NCI-H1694 (cell line): Measurements from ENCODE around the gene MAP2K6.

ENCODE experiments used
- DNase-seq: peaks from one replicate; lab custom pipeline; 2025; lab: John Stamatoyannopoulos, UW

Gene MAP2K6

DNA sequence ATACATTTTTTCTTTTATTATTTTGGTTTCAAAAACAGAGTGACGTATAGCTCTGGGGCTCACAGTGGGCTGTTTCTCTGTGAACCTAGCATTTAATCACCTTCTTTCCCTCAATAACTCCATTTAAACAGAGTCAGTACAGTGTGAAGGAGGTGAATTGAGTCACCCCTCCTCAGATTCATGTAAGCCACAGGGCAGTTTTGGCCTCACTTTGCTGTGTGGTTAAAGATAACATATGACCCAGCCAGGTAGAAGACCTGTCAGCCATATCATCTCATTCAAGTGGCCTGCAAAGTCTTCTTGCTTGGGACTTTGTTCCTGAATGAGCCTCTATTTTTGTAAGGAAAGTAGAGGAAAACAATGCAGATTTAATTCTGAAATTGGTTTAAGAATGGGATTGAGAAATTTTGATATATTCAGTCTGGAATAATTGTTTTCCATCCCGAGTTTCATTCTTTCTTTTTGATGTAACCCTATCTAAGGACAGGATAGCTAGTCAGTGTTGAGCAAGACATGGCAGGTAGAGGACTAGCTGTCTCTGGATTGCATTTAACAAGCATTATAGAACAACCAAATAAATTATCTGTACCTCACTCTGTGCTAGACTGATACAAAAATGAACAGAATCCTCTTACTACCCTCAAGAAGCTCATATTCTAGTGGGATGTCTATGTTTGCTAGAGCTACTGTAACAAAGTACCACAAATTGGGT, 13.1 kb downstream of the MAP2K6 start:
- DNase-seq = no peak

DNA sequence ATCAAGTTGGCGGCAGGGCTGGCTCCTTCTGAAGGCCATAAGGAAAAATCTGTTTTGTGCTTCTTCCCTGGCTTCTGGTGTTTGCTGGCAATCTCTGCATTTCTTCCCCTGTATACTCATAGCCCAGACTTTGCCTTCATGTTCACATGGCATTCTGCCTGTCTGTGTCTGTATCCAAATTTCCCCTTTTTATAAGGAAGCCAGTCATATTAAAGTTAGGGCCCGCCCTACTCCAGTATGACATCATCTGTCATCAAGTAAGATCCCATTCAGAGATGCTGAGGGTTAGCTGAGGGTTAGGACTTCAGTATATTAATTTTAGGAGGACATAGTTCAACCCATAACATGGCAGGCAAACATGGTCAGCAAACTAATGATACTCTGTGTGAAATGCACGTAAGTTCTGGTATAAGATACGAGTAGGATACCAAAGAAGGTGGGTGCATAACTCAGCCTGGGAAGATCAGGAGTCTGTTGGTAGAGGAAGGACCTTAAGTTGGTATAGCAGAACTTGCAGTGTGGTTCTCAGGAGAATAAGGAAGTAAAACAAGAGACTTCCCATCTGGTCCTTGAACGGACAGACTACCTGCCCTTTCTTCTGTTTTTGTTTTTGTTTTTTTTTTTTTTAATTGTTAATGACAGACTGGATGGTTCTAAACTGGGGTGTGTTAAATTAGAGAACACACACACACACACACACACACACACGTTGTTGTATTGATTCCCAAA, 13.9 kb downstream of the MAP2K6 start:
- DNase-seq = no peak

DNA sequence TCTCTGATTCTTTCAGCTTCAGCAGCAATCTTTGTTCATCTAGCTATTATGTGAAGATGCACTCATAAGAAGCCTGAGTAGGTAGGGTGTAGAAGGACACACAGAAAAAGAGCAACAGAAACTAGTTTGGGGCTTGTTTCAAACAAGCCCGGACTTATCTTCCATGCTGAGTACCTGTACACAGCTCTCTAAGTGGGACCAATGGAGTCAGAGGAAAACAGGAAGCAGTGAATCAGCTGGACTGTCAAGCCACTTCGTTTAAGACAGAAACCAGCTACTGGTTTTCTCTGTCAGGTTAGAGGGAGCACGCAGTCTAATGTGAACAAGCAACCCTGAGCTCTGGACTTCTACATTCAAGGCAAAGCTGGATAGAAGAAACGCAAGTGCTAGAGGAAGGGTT, 16.0 kb downstream of the MAP2K6 start:
- no peak for DNase-seq

DNA sequence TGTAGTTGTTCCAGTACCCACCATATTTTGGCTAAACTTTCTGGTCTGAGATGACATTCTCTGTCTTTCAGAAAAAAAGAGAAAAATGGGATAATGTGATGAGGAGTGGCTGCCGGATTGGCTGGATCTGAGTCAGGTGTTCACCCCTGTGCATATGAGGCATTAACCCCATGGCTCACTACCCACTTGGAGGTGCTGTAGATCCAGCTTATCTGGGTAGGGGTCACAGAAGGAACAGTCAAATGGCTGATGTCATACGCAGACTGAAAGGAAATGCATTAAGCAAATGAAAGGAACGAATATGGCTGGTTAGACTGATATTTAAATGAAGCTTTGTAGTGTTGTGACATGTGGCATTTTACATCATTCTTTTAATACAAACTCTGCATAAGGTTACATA, 17.3 kb downstream of the MAP2K6 start:
- no peak for DNase-seq

DNA sequence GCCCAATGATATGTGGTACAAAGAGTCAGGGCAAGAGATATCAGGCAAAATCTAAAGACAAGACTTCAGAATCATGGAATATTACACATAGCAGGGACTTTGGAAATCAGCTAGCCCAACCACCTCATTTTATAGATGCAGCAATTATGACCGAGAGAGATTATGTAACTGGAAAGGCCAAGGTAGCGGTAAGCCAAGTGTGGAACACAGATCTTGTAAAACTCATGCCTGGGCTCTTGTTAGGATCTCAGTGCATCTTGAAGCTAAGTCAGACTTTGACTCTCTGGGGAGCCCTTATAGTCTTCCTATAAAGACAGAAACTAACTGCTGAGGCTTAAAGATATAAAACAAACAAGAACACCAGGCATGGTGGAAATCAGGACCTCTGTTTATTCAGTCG, 18.6 kb downstream of the MAP2K6 start:
- DNase-seq = no peak

DNA sequence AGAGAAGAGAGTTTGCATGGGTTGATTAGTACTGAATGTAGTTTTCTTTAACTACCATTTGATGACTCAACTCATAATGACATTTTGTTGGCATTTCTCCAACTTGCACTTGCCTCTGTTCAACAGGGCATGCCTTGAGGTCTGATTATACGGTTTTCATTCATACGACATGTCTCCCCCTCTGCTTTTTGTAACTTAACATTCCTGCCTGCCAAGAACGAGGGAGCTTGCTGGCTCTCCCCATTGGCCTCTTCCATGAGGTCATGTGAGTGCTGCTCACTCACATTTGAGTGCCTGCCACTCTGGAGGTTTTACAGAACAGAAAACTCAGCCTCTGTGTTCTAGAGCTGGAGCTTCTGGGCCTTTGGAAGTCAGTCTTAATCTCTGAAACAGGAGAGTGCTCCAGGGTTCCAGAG, 19.7 kb downstream of the MAP2K6 start:
- DNase-seq = peak; percentile 14

DNA sequence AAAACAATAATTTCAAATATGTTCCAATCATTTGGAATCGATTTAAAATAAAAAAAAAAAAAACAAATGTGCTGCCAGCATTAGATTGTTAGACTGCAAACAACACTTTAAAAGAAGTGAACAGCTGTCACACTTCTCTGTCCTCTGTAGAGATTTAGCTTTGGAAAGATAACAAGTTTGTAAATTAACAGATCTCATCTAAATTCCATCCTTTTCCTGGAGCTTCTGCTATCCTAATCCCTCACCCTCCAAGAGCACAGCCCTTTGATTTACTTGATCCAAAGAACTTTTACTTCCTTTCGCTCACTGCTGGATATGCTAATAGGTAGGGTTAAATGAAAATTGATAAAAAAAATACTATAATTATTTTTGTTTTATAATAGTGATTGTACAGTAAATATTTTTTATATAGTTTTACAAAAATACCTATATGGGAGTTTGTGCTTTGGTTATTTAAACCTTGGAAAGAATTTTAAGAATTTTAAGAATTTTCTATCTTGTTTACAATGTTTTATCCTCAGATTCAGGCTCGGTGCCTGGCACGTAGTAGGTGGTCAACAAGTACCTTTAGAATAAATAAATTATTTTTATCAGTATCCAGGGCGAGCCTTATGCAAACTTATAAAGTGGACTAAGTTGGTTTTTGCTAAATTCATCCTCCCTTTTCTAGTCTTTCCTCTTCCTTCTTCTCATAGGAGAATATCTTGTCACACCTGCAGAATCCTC, 21.6 kb downstream of the MAP2K6 start:
- no peak for DNase-seq

DNA sequence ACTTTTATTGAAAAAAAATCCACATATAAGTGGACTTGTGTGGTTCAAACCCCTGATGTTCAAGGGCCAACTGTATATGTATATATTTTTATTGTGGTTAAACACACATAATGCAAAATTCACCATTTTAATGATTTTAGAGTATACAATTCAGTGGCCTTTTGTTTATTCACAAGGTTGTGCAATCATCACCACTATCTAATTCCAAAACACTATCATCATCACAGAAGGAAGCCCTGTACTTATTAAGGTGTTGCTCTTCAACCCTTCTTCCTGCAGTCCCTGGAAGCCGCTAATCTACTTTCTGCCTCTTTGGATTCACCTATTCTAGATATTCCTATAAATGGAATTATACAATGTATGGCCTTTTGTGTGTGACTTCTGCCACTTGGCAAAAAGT, 23.0 kb downstream of the MAP2K6 start:
- no peak for DNase-seq

DNA sequence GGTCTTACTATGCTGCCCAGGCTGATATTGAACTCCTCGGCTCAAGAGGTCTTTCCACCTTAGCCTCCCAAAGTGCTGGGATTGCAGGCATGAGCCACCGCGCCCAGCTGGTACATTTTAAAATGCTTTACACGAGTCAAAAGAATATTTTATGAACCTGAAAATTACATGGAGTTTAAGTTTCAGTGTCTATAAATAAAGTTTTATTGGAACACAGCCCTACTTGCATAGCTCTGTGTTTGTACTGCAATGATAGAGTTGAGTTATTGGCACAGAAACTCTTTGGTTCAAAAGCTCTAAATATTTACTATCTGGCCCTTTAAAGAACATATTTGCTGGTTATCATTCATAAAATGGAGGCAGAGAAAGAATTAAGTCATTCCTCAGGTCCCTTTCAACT, 24.3 kb downstream of the MAP2K6 start:
- DNase-seq = no peak

DNA sequence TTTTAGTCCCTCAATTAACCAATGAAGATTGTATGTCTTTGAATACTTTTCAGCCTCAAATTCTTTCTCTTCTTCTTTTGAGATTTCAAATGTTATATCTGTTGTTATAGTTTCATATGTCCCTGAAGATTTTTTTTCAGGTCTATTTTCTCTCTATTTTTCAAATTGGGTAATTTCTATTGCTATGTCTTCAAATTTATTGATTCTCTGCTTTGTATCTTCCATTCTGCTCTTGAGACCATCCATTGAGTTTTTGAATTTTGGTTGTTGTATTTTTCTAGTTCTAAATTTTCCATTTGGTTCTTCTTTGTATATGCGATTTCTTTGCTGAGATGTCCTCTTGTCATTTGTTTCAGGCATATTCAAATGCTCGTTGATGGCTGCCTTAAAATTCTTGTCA, 26.7 kb downstream of the MAP2K6 start:
- no peak for DNase-seq

DNA sequence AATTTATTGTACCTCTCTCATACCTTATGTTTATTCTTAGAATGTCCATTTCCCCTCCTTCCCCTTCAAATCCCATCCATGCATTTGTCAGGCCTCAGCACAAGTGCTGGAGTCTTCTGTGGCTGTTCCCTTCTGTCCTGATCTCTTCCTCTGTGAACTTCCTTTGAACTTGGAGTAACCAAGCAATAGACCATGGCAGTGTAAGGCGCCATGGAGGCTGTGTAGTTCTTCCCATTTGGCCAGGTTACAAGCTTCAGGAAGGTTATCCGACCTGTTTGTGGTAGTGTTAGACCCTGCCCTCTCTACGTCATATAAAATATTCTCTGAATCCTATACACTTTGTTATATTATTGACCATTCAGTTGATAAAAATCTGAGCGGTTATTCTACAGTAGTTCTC, 28.6 kb downstream of the MAP2K6 start:
- no peak for DNase-seq

DNA sequence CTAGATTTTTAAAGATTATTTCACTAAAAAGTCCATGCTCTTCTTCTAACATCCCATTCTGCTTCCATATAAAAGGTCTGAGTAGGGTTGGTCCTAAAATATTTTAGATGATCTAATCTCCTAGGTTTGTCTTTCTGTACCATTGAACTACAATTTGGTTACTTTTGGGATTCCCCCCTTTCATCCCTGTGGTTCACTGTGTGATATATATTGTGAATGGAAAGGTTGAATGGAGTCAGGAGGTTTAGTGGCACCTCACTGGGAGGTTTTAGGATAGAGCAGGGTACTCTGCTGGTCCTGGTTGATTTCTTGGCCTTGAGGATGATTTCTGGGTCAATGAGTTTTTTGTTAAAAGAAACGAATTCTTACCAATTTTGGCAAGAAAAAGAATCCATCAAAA, 29.5 kb downstream of the MAP2K6 start:
- DNase-seq = no peak

DNA sequence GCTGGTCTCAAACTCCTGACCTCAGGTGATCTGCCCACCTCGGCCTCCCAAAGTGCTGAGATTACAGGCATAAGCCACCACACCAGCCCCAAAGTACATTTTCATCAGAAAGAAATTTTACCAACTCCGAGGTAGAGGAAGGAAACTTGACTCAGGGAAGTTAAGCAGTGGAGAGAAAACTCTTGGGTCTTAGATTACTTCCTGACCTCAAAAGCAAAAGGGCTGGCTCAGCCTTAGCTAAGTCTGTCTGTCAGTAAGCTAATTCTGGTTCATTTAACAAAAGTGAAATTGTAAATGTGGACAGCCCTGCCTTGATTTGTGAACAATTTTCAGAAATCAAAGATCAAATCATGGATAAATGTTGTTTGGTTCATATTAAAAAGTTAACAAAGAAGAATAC, 30.6 kb downstream of the MAP2K6 start:
- DNase-seq = no peak

DNA sequence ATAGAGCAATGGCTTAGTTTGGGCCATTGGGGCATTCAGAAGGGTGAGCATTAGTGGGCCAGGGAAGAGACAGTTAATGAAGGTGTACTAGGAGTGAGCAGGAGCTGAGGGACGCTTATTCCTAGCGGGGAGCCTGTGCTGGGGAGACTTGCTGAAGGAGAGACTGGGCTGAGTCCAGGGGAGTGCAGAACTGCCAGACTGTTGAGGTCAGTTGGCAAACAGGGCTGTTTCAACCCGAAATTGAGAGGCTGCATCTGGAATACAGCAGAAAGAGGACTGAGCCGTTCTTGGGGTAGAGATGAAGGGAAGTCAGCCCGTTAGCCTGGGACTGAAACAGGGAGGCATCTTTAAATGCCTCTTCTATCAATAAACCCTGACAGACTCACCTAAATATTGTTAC, 33.2 kb downstream of the MAP2K6 start:
- no peak for DNase-seq

DNA sequence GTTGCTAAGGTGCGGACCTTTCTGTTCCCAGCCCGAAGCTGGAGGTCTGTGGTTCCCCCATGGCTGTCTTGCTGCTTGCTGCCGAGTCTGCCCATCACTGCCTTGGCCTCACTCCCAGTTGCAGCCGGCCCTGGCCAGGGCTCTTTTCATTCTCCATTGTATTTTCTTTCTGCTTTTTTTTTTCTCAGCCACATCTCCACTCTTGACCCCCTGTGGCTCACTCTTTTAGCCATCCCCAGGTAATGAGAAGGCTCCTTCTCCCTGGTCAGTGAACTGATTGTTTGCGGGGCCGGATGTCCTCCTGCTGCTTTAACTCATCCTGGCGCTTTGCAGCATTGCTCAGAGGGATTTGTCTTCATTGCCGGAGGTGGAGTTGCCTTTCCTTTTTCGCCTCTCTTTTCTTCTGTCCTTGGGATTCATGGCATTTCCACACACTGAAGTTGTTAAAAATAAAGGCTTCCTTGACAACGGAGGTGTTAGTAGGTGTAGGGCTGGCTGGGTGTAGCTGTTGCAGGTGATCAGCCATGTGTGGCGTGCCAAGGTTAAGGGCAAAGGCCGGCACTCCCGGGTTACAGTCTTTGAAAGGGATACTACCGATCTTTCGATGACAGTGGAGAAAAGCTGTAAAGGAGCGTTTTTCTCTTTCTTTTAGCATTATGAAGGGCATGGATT, 34.1 kb downstream of the MAP2K6 start:
- DNase-seq = no peak

DNA sequence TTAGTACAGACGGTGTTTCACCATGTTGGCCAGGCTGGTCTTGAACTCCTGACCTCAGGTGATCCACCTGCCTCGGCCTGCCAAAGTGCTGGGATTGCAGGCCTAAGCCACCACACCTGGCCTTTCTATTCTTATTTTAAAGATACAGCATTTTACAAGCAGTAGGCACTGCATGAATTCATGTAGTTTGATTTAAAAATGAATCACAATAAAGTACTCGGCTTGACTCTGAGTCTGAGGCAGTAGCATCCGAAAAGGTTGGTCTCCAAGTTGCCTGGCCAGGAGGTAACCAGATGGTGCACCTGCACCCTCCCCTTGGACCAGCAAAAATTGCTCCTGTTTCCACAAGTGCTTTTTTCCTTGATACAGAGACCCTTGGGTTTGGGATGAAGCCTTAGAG, 35.6 kb downstream of the MAP2K6 start:
- no peak for DNase-seq

DNA sequence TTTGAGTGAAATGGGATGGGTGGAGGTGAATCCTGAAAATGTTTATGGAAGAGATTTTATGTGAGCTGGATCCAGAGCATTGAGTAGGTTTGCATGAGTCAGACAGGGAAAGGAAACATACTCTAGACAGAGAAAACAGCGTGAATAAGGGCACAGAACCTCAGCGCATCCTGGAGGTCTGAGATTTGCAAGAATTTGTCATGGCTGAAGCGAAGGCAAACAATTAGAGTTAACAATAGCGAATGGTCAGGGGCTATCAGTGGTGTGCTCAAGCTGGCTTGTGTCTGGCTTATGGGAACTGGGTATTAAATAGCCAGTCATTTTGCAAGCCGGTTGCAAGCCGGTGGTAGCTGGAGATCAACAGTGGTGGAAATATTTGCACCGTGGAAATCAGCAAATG, 36.4 kb downstream of the MAP2K6 start:
- DNase-seq = no peak

DNA sequence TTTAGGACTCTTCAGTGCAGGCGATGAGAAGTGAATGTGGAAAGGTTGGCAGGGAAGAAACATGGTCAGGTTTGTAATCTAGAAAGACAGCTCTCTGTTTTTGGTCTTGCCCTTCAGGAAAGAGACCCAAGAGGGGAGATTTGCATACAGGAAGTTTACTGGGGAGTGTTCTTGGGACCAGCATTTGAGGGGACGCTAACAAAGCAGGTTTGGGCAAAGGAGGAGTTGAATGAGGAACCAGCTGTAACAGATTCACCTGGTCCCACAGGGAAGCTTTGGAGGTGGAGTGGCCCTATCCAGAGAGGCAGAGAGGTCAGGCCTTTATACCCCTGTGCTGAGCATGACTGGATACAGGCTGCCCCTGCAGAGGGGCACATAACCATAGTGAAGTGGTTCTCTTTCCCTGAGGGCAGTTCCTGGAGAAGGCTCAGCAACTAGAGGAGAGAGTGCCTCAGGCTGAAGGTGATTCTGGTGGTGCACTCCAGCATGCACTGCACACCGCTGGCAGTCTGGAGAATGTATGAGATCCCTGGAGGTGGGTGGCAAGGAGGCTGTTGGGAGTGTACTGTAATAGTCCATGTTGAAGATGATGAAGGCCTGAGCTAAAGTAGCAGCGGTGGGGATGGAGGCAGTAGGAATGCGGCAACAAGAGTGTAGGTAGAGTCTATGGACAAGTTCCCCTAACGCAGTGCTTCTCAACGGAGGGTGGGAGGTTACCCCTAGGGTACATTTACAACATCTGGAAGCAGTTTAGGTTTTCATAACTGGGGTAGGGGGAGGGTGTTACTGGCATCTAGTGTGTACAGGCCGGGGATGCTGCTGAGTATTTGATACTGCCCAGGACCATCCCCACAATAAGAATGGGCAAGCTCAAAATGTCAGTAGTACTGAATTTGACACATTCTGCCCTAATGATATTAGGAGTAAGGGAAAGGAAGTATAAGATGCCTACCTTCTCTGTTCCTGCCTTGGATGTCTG, 37.2 kb downstream of the MAP2K6 start:
- no peak for DNase-seq

DNA sequence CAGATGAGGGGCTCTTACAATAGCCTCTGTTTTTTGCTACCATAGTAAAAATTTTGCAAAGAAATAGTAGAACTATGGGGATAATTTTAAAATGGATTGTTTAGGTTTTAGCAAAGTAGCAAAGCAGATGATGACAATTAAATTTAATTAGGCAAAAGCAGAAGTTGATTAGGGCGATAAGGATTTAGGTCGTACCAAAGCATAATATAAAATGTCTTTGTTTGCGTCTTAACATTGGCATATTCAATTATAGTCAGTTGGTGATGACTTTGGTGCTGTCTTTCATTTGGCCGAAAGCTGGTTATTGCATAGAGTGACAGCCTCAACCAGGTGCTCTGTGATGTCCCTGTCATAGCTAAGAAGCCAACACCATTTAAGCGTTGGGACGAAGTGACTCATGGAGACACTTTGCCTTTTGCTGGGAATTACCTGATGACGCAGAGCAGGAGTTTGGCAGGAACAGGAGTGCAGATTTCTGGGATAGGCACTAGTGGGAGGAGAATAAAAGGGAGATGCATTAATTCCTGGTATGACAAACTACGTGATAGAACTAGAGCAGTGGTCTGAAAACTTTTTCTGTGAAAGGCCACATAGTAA, 38.3 kb downstream of the MAP2K6 start:
- no peak for DNase-seq

DNA sequence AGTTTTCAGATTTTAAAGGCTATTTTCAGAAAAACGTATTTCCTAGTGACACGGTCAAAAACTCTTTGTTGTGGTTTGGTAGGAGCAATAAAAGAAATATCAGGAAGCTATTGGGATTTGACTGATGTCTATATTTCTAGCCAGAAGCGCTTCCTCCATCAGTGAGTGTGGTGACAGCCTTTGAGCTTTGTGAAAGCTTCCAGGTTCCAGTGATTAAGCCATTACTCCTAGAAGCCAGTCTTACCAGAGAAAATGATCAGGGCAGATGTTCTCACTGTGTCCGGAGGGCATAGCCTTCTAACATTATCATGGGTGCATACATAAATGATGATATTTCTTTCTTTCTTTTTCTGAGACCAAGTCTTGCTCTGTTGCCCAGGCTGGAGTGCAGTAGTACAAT, 39.6 kb downstream of the MAP2K6 start:
- DNase-seq = no peak

DNA sequence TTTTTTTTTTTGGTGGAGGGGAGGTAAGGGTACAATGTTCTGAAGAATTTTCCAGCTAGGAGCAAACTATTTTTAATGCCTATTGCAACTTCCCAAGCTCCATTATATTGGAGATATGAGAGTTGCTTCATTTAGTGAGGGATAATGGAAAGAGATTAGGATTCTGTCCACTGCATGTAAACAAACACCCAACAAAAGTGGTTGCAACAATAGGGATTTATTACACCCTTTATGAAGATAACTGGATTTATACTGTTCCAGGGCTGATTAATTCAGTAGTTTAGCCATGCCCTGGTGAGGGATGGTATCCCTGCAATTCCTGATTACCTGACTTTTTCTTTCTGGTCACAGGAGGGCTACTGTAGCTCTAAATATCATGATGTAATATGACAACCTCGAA, 40.5 kb downstream of the MAP2K6 start:
- DNase-seq = no peak
